Astrocyte (in vitro differentiated cells and primary cell): ENCODE results near the gene KRT6A. TPM values are rescaled to one million over a fixed set of nuclear protein-coding genes. Genes with fewer than 3 reads are reported as not detected.

Source experiments
- DNase-seq: peaks from one replicate; pipeline ENCODE4 v3.0.0-alpha.2; 2010; ENCODE audit warnings: low read depth
- FAIRE-seq: peaks from 2 replicates; lab custom pipeline; 2011; peaks lifted over from hg19 to GRCh38; lab: Jason Lieb, UNC
- H2AFZ ChIP-seq: 2 replicates; pipeline ENCODE4 v1.6.0; 2012; ENCODE audit warnings: low read depth, low read length, inconsistent platforms
- H3K27ac ChIP-seq: 2 replicates; pipeline ENCODE4 v1.5.1; 2011; ENCODE audit warnings: low read depth, low read length, inconsistent platforms
- H3K27me3 ChIP-seq: 2 replicates; pipeline ENCODE4 v1.6.0; 2011; ENCODE audit warnings: low read length, inconsistent platforms; ENCODE audit not compliant: insufficient read depth
- H3K36me3 ChIP-seq: 2 replicates; pipeline ENCODE4 v1.5.1; 2011; ENCODE audit warnings: low read length, inconsistent platforms; ENCODE audit not compliant: insufficient read depth
- H3K4me1 ChIP-seq: 2 replicates; pipeline ENCODE4 v1.5.1; 2011; ENCODE audit warnings: low read length, inconsistent platforms; ENCODE audit not compliant: insufficient read depth
- H3K4me2 ChIP-seq: 2 replicates; pipeline ENCODE4 v1.6.0; 2012; ENCODE audit warnings: low read length, inconsistent platforms
- H3K4me3 ChIP-seq: 2 replicates; pipeline ENCODE4 v1.5.1; 2011; ENCODE audit warnings: low read depth, mild to moderate bottlenecking, low read length, inconsistent platforms; ENCODE audit not compliant: insufficient read depth
- H3K79me2 ChIP-seq: 2 replicates; pipeline ENCODE4 v1.6.0; 2012; ENCODE audit warnings: mild to moderate bottlenecking, low read length, inconsistent platforms; ENCODE audit not compliant: insufficient read depth
- H3K9ac ChIP-seq: 2 replicates; pipeline ENCODE4 v1.6.0; 2012; ENCODE audit warnings: mild to moderate bottlenecking, low read length, inconsistent platforms
- H3K9me3 ChIP-seq: 2 replicates; pipeline ENCODE4 v1.5.1; 2012; ENCODE audit warnings: low read depth, mild to moderate bottlenecking, low read length, inconsistent platforms; ENCODE audit not compliant: insufficient read depth
- H4K20me1 ChIP-seq: 2 replicates; pipeline ENCODE4 v1.6.0; 2012; ENCODE audit warnings: low read length, inconsistent platforms; ENCODE audit not compliant: insufficient read depth
- H3K27ac Mint-ChIP-seq: one replicate; pipeline ENCODE4 v1.8.0; 2021; ENCODE audit warnings: mild to moderate bottlenecking, mixed read lengths; ENCODE audit not compliant: unreplicated experiment
- H3K27me3 Mint-ChIP-seq: one replicate; pipeline ENCODE4 v1.8.0; 2021; ENCODE audit warnings: low read depth, mixed read lengths; ENCODE audit not compliant: unreplicated experiment
- H3K36me3 Mint-ChIP-seq: one replicate; pipeline ENCODE4 v1.8.0; 2021; ENCODE audit warnings: low read depth, mixed read lengths; ENCODE audit not compliant: unreplicated experiment
- H3K4me1 Mint-ChIP-seq: one replicate; pipeline ENCODE4 v1.8.0; 2021; ENCODE audit warnings: low read depth, mixed read lengths; ENCODE audit not compliant: unreplicated experiment
- H3K4me3 Mint-ChIP-seq: one replicate; pipeline ENCODE4 v1.8.0; 2021; ENCODE audit warnings: mild to moderate bottlenecking, moderate library complexity, mixed read lengths; ENCODE audit not compliant: unreplicated experiment
- H3K9me3 Mint-ChIP-seq: one replicate; pipeline ENCODE4 v1.8.0; 2021; ENCODE audit warnings: mild to moderate bottlenecking, mixed read lengths; ENCODE audit not compliant: unreplicated experiment
- EZH2 ChIP-seq: IDR thresholded peaks from 2 replicates; pipeline ENCODE4 v1.6.1; 2012; ENCODE audit warnings: mild to moderate bottlenecking, low read length, inconsistent platforms; ENCODE audit not compliant: insufficient read depth
- total RNA-seq: library from RNA; stranded (reverse); gene quantifications from 2 replicates; pipeline ENCODE4 v1.2.1, GENCODE V29; 2021
- TF ChIP-seq, protein P1 (sequence below): IDR thresholded peaks from 2 replicates; pipeline ENCODE4 v1.5.1; 2011; ENCODE audit warnings: low read depth, mild to moderate bottlenecking, inconsistent platforms, low read length, moderate library complexity; ENCODE audit not compliant: insufficient read depth

Gene KRT6A
- total RNA-seq, 1 donor from 2014 or later = 0.95 TPM

GRCh38 chr12:52464897-52465296 is 28.2 kb downstream of the KRT6A start:
- peaks cover 3% of the 10 kb centered on the region for H3K27me3 ChIP-seq
- Mint-ChIP-seq H3K36me3 (no peaks in the 10 kb centered on the region), H3K27ac (no peak overlapping the region), H3K4me3 (no peak overlapping the region), H3K9me3 (no peaks in the 10 kb centered on the region), H3K4me1 (no peaks in the 10 kb centered on the region), H3K27me3 (peaks cover 1% of the 10 kb centered on the region)
- no peak overlapping the region for H3K27ac ChIP-seq
- DNase-seq (no peak), FAIRE-seq (no peak)
- TF ChIP-seq, protein P1, sequence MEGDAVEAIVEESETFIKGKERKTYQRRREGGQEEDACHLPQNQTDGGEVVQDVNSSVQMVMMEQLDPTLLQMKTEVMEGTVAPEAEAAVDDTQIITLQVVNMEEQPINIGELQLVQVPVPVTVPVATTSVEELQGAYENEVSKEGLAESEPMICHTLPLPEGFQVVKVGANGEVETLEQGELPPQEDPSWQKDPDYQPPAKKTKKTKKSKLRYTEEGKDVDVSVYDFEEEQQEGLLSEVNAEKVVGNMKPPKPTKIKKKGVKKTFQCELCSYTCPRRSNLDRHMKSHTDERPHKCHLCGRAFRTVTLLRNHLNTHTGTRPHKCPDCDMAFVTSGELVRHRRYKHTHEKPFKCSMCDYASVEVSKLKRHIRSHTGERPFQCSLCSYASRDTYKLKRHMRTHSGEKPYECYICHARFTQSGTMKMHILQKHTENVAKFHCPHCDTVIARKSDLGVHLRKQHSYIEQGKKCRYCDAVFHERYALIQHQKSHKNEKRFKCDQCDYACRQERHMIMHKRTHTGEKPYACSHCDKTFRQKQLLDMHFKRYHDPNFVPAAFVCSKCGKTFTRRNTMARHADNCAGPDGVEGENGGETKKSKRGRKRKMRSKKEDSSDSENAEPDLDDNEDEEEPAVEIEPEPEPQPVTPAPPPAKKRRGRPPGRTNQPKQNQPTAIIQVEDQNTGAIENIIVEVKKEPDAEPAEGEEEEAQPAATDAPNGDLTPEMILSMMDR = no peak
- no peak for TF ChIP-seq EZH2
- no peaks in the 10 kb centered on the region for H3K36me3 ChIP-seq
- H3K4me1 ChIP-seq = no peaks in the 10 kb centered on the region
- no peak overlapping the region for H3K9ac ChIP-seq
- H4K20me1 ChIP-seq = no peaks in the 10 kb centered on the region
- no peaks in the 10 kb centered on the region for H3K9me3 ChIP-seq
- H3K4me3 ChIP-seq = no peak overlapping the region
- no peak overlapping the region for H2AFZ ChIP-seq
- no peaks in the 10 kb centered on the region for H3K79me2 ChIP-seq
- H3K4me2 ChIP-seq = no peak overlapping the region

DNA sequence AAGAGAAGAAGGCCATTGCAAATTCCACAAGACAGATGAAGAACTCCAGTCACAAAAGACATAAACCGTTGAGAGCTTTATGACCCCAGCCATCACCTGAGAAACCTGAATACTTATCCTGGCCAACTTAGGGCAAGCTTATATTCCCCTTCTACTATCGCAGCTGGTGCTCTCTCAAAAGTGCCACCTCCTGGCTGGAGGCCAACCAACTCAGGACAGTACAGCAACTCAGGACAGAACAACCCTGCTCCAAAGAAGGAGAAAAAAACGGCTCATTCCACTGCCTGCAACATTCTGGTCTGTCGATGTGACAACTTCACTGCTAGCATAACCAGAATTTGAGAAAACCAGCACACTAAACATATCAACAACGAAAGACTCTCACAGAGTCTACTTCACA is 31.4 kb downstream of the KRT6A start:
- Histone ChIP-seq H3K9me3 (no peaks in the 10 kb centered on the region), H3K36me3 (no peaks in the 10 kb centered on the region), H3K27ac (no peak overlapping the region), H2AFZ (no peak overlapping the region), H3K79me2 (no peaks in the 10 kb centered on the region), H4K20me1 (no peaks in the 10 kb centered on the region), H3K4me1 (no peaks in the 10 kb centered on the region), H3K9ac (no peak overlapping the region), H3K4me3 (no peak overlapping the region), H3K4me2 (no peak overlapping the region), H3K27me3 (peaks cover 3% of the 10 kb centered on the region)
- DNase-seq (no peak), FAIRE-seq (no peak)
- H3K9me3 Mint-ChIP-seq = no peaks in the 10 kb centered on the region
- H3K36me3 Mint-ChIP-seq = no peaks in the 10 kb centered on the region
- H3K4me3 Mint-ChIP-seq = no peak overlapping the region
- H3K27ac Mint-ChIP-seq = no peak overlapping the region
- peaks cover 3% of the 10 kb centered on the region for H3K27me3 Mint-ChIP-seq
- H3K4me1 Mint-ChIP-seq = no peaks in the 10 kb centered on the region
- no peak for TF ChIP-seq EZH2
- TF ChIP-seq, protein P1 = no peak

DNA sequence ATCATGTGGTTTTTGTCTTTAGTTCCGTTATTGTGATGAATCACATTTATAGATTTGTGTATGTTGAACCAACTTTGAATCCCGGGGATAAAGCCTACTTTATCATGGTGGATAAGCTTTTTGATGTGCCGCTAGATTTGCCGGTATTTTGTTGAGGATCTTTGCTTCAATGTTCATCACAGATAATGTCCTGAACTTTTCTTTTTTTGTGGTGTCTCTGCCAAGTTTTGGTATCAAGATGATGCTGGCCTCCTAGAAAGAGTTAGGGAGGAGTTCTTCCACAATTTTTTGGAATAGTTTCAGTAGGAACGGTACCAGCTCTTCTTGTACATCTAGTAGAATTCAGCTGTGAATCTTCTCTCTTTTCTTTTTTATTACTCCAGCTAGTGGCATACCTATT is 34.2 kb downstream of the KRT6A start:
- Histone ChIP-seq H2AFZ (no peak overlapping the region), H3K9me3 (no peaks in the 10 kb centered on the region), H3K9ac (no peak overlapping the region), H3K27ac (no peak overlapping the region), H3K4me1 (no peaks in the 10 kb centered on the region), H4K20me1 (no peaks in the 10 kb centered on the region), H3K36me3 (no peaks in the 10 kb centered on the region), H3K4me2 (no peak overlapping the region), H3K4me3 (no peak overlapping the region), H3K79me2 (no peaks in the 10 kb centered on the region), H3K27me3 (peaks cover 3% of the 10 kb centered on the region)
- no peak overlapping the region for H3K27ac Mint-ChIP-seq
- peaks cover 6% of the 10 kb centered on the region for H3K4me1 Mint-ChIP-seq
- H3K36me3 Mint-ChIP-seq = no peaks in the 10 kb centered on the region
- FAIRE-seq = no peak
- peaks cover 3% of the 10 kb centered on the region for H3K27me3 Mint-ChIP-seq
- no peak for TF ChIP-seq EZH2
- TF ChIP-seq, protein P1 = no peak
- H3K4me3 Mint-ChIP-seq = no peak overlapping the region
- H3K9me3 Mint-ChIP-seq = no peaks in the 10 kb centered on the region
- no peak for DNase-seq
